ENCODE results near the gene CDCA5. TPM values are rescaled to one million over a fixed set of nuclear protein-coding genes. Genes with fewer than 3 reads are reported as not detected.

Gene CDCA5
- total RNA-seq, 1 experiment from 2014 or later: 94.8 TPM

DNA sequence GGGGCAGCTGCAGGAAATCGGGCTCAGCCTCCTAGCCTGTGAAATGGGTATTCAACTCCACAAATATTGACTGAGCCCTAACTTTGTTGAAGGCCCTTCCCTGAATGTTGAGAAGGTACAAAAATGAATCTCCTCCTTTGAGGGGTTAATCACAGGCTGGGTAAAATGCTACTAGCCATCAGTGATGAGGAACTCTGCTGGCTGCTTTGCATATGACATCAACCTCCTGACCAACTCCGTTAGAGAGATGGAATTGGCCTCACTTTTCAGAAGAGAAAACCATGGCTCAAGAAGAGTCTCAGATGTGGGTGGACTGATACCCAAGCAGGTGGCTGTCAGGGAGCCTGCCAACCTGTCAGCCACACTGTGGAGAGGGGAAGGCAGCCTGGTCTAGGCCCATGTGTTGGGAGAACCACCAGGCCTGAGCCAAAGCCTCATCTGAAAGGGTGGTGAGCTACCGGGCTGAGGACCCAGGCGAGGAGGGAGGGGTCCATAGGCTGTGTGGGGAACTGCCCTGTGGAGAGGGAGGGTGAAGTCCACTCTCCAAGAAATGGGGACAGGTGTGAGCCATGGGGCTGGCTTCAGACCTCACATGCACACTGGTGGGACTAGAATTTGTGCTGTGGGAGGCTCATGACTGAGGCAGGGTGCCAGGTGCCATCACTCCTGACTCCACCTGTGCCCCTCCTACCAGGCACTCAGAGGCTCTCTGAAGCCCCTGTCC is 11.8 kb downstream of the CDCA5 start:
- Mint-ChIP-seq H3K27me3 (ENCODE audit: low read depth) (no peaks in the 10 kb centered on the region), H3K9me3 (no peaks in the 10 kb centered on the region), H3K27ac (peak overlapping the region in 1 of 3 experiments; percentile 15; a peak in 1 of 7 replicates), H3K4me3 (no peak overlapping the region), H3K36me3 (ENCODE audit: insufficient read depth in 1 of 3, low read depth in 3 of 3) (peaks cover 8 to 18% (median 16%) of the 10 kb centered on the region in 3 experiments), H3K4me1 (peaks cover 8 to 13% of the 10 kb centered on the region in 2 experiments)
- Histone ChIP-seq H3K4ac (ENCODE audit: low read depth, low read length) (no peak overlapping the region), H4K5ac (ENCODE audit: insufficient read length, low read depth, low read length) (peak overlapping the region; percentile 42), H2BK5ac (ENCODE audit: insufficient read length, low read length) (no peak overlapping the region), H3K23ac (ENCODE audit: insufficient read length, low read depth, low read length) (no peak overlapping the region), H3K4me1 (ENCODE audit: insufficient read depth, low read length) (peaks cover 2% of the 10 kb centered on the region; the same call in 1 of the 2 replicates), H3K23me2 (ENCODE audit: insufficient read length, low read depth, low read length, poor library complexity, severe bottlenecking) (no peaks in the 10 kb centered on the region), H3K27me3 (ENCODE audit: insufficient read depth, low read length) (no peaks in the 10 kb centered on the region), H2BK15ac (ENCODE audit: low read depth, low read length) (no peak overlapping the region), H3K27ac (ENCODE audit: insufficient read length, low read depth, low read length) (no peak overlapping the region), H3K79me2 (ENCODE audit: insufficient read depth, low read length) (no peaks in the 10 kb centered on the region), H2AK5ac (ENCODE audit: insufficient read length, low read length) (no peak overlapping the region), H3K14ac (ENCODE audit: insufficient read depth, low read length) (no peak overlapping the region), H3K18ac (ENCODE audit: insufficient read length, low read depth, low read length) (no peak overlapping the region), H3K4me2 (ENCODE audit: insufficient read depth, insufficient read length, low read length) (no peak overlapping the region), H3T11ph (ENCODE audit: low read length) (no peak overlapping the region), H4K8ac (replicated peaks; ENCODE audit: insufficient read length, low read depth, low read length) (no peak overlapping the region), H2AFZ (ENCODE audit: low read length) (no peak overlapping the region), H4K20me1 (ENCODE audit: control insufficient read depth, insufficient read depth, insufficient read length) (no peaks in the 10 kb centered on the region), H3K9me3 (ENCODE audit: control insufficient read depth, low read depth, low read length) (no peaks in the 10 kb centered on the region), H2BK20ac (ENCODE audit: low read depth, low read length, poor library complexity, severe bottlenecking) (no peak overlapping the region), H3K79me1 (ENCODE audit: insufficient read depth, low read depth, low read length, poor library complexity, severe bottlenecking) (no peaks in the 10 kb centered on the region), H2BK12ac (ENCODE audit: insufficient read length, low read depth, low read length) (no peak overlapping the region), H2BK120ac (ENCODE audit: low read depth, low read length, poor library complexity, severe bottlenecking) (no peak overlapping the region), H3K56ac (ENCODE audit: insufficient read length, low read depth, low read length) (no peak overlapping the region), H4K91ac (ENCODE audit: insufficient read length, low read depth, low read length) (no peak overlapping the region), H3K9ac (ENCODE audit: extremely low read depth, insufficient read length, low read length) (no peak overlapping the region)
- TF ChIP-seq, protein P1, sequence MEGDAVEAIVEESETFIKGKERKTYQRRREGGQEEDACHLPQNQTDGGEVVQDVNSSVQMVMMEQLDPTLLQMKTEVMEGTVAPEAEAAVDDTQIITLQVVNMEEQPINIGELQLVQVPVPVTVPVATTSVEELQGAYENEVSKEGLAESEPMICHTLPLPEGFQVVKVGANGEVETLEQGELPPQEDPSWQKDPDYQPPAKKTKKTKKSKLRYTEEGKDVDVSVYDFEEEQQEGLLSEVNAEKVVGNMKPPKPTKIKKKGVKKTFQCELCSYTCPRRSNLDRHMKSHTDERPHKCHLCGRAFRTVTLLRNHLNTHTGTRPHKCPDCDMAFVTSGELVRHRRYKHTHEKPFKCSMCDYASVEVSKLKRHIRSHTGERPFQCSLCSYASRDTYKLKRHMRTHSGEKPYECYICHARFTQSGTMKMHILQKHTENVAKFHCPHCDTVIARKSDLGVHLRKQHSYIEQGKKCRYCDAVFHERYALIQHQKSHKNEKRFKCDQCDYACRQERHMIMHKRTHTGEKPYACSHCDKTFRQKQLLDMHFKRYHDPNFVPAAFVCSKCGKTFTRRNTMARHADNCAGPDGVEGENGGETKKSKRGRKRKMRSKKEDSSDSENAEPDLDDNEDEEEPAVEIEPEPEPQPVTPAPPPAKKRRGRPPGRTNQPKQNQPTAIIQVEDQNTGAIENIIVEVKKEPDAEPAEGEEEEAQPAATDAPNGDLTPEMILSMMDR (conservative IDR thresholded peaks at IDR 0.05): no peak
- DNase-seq: no peak
- WGBS (ENCODE audit: extremely low coverage, insufficient read length, low lambda C conversion rate): no CpG with 5 or more reads among the region's 4 CpGs

Measured in H9 (cell line).